Activated CD8-positive, alpha-beta memory T cell treated with anti-CD3 and anti-CD28 coated beads, Interleukin-2, amount 50 U/mL, for 48 hours (primary cell): ENCODE data around the gene ABITRAM.
"Not testable (repeated sequence)": the region's sequence is repeated elsewhere in the genome, so short reads cannot be mapped to it uniquely, and the experiment has no call there.

Source experiments
- DNase-seq: peaks from one replicate; pipeline ENCODE4 v3.0.0-alpha.2; 2020

The ABITRAM gene

GRCh38 chr9:108933231-108933717 lies 926 bp upstream of the ABITRAM start:
- no peak for DNase-seq

GRCh38 chr9:108933718-108934322 lies 380 bp upstream of the ABITRAM start, which contains the start of gene ELP1:
ELP1 (minus strand) TSS chr9:108934124; CDS start chr9:108931146, 2,978 bp downstream.
- DNase-seq = peak; percentile 96

DNA sequence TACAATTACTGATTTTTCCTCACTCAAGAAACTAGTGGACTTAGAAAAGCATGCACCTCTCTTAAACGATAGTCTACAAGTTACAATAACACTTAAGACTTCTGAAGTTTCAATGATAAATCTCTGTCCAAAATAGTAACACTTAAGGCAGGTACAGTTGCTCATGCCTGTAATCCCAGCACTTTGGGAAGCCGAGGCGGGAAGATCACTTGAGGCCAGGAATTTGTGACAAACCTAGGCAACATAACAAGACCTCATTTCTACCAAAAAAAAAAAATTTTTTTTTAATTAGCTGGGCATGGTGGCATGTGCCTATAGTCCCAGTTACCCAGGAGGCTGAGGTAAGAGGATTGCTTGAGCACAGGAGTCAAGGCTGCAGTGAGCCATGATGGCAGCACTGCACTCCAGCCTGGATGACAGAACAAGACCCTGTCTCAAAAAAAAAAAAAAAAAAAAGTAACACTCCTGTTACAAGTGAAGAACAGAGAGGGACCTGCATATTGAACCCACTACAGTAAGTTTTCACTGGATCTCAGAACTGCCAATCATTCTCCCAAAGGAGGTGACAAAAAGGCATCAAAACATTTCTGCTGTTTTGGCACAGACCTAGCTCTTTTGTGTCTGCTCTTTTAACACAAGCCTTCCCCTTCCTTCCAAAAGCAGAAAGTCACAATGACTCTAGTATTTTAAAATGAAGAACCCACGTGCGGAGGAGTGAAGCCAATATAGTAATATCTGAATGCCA lies 3.5 kb downstream of the ABITRAM start:
- DNase-seq = no peak

DNA sequence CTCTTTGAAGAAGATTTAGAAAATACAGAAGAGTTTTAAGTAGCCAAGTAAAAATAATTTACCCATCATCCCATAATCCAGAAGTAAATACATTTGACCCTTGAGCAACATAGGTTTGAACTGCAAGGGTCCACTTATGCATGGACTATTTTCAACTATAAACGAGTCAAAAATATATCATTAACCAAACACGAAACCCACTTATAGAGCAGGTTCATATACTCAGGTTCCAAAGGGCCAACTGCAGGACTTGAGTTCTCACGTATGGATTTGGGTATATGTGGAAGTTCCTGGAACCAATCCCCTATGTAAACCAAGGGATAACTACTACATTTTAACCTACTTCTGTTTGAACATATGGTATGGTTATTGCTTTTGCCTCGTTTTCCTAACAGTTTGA lies 5.8 kb downstream of the ABITRAM start:
- no peak for DNase-seq

DNA sequence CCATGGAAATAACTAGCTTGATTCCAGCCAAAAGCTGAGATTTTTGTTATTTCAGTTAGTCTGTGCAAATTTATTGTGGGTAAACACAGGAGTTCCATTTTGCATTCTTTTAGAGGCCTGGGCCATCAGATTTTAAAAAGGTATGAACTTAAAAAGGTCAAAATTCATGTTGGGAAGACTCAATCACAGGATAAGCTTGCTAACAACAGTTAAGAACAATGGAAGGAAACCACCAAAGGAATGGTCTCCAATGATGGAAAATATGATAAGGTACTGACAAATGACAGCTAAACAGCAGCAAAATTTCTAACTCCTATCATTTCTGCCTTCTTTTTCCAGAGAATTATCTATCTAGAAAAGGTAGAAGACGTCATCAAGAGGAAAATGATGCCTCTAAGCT lies 16.0 kb downstream of the ABITRAM start:
- DNase-seq = no peak

- DNase-seq = no peak
These were observed 17.4 kb downstream of the ABITRAM start for GRCh38 chr9:108951578-108951977.

DNA sequence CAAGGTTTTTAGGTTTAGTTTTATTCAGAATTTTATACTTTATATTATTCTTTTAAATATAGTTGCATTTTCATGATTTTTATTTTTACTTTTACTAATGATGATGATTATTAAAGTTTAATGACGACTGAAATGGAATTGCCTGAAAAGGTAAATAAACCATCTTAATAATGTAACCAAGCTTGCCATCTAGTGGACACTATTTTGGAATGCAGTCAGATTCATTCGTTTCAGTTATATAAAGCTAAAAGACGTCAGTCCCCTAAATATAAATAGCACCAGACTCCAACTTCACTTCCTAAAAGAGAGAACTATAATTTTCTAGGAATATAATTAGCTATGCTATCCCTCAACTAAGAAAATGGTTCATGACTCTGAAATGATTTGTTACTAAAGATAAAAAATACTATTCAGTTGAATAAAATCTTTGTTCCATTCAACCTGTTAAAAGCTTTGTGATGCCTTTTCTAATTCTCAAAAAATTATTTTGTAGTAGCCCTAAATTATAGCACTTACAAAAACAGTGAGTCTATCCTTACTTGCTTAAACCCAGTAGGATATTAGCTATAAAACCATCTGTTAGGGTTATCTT lies 19.9 kb downstream of the ABITRAM start:
- no peak for DNase-seq

- no peak for DNase-seq
These were observed 21.9 kb downstream of the ABITRAM start for GRCh38 chr9:108956022-108956630.

- DNase-seq = no peak
These were observed 22.4 kb downstream of the ABITRAM start for GRCh38 chr9:108956631-108957026.

GRCh38 chr9:108960331-108960730 lies 26.1 kb downstream of the ABITRAM start:
- no peak for DNase-seq

- DNase-seq = no peak
These were observed 27.0 kb downstream of the ABITRAM start for GRCh38 chr9:108961151-108961550.

DNA sequence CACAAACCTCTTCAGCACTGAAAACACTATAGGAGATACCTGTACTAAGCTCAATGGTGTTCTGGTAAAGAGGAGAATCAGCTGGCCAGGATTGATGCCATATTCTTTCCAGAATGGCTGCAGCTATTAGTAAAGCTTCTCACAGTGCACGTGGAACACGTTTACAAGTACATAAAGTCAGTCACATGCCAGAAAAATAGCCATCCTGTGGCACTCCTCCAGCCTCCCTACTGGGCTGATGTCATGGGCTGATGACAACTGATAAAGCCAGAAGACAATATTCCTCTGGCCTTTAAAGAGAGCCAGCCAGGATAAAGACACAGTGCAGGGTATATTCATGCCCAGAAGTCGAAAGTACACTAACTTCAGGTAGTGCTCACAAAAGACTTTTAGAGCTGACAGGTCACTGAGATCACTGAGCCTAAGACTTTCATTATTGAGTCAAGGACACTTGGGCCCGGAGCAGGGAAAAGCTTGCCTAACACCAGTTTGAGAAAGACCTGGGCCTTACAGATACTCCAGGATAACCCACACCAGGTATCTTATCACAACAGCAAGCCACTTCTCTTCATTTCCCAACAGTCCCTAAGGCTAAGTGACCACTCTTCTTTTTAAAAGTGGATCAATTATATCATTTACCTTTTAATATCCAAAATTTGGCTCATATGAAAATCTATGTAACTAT lies 29.4 kb downstream of the ABITRAM start:
- DNase-seq = no peak

DNA sequence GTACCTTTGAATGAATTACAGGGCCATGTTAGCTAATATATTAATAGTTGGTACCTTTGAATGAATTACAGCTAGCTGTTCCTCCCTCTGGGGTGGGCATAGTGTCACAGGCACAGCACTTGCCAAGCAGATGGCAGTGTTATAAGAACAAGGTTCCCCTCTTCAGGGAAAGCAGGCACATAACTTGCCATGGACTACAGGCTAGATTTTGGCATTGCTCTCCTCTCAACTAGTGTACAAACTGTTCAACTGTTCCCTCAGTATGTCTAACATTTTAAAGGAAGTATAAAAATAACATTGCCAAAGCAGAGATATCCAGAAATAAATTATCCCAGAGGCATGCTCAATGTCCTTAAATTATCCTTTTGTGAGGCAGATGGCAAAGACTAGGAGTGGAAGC lies 33.7 kb downstream of the ABITRAM start:
- DNase-seq = no peak

GRCh38 chr9:108971392-108971791 lies 37.2 kb downstream of the ABITRAM start:
- not testable (repeated sequence) for DNase-seq

DNA sequence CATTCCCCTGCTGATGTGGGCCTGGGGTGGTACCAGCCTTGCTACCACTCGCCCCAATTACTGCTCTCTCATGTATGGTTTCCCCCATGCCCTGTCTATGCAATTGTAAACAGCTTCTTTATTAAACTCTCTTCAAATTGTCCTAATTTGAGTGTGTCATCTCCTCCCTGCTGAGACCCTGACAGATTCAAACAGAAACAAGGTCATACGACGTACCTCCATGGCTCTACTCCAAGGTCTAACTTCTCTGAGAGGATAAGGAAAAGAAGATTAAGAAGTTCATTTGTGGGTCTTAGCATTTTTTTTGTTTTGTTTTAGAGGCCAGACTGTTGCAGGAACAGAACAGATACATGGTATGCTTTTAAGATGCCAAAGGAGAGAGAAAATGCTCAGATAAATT lies 38.0 kb downstream of the ABITRAM start:
- DNase-seq = no peak

DNA sequence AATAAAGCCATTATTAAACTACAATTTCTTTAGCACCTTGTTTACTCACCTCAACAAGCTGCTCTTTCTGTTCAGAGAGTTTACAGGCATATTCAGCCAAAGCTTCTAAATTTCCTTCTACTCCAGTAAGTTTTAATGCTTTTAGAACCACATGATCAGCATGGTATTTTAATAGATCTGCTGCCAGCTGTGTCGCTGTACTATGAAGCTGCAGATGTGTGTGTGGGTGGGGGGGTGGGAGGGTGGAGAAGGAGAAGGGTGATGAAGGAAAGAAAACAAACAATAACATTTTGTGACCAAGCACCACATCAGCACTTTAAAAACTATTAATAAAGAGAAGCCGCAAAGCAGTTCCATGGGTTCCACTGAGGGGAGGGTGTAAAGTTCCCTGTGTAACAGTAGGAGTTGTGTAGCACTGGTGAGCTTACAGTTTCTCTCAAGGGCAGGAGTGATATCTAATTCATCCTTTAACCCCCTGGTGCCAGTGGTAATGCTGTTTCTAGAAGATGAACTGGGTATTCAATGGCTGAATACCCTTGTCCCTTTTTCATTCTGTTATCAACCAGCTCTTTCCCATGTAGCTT lies 38.5 kb downstream of the ABITRAM start:
- no peak for DNase-seq

- DNase-seq = no peak
These were observed 39.7 kb downstream of the ABITRAM start for GRCh38 chr9:108973895-108974294.

- DNase-seq = no peak
These were observed 44.0 kb downstream of the ABITRAM start for GRCh38 chr9:108978205-108978604.

GRCh38 chr9:108980893-108981292 lies 46.7 kb downstream of the ABITRAM start:
- no peak for DNase-seq

GRCh38 chr9:108983885-108984284 lies 49.7 kb downstream of the ABITRAM start:
- DNase-seq = no peak
